ENCODE measurements around the gene SAFB2. TPM values are rescaled to one million over a fixed set of nuclear protein-coding genes. Genes with fewer than 3 reads are reported as not detected.

The SAFB2 gene
- total RNA-seq, 4 donors from 2014 or later: 64.0 to 283 (median 124) TPM

- in situ Hi-C loops (cut with MboI; ENCODE audit: low pct_ligation_motif_present in 1 of 4, low pct_unique_long_range_greater_than_20kb in 1 of 4, low sequenced_read_pairs in 3 of 4) (no loop called here), intact Hi-C loops (cut with DNase I; ENCODE audit: low total_unique reads) (no loop called here)
- no peaks in the 10 kb centered on the region for H3K27me3 ChIP-seq
- peaks cover 0 to 86% (median 44%) of the 10 kb centered on the region in 4 donors for H3K36me3 ChIP-seq
- no peak overlapping the region for H3K4me3 ChIP-seq
- TF ChIP-seq POLR2A (IDR thresholded peaks at IDR 0.05) (no peak), EP300 (IDR thresholded peaks at IDR 0.05; ENCODE audit: low read depth) (no peak), CTCF (IDR thresholded peaks at IDR 0.05) (no peak), POLR2AphosphoS5 (IDR thresholded peaks at IDR 0.05) (no peak)
- no peaks in the 10 kb centered on the region for H3K4me1 ChIP-seq
- no peaks in the 10 kb centered on the region for H3K9me3 ChIP-seq
- DNase-seq: no peak
- 92% methylated on average over 5 of the region's 5 CpGs; no CpG with 5 or more reads in 1 of the 2 donors for WGBS, 2 donors (ENCODE audit: low coverage in 1 of 2)
- no peak overlapping the region for H3K27ac ChIP-seq
These were observed 28.8 kb upstream of the SAFB2 start for GRCh38 chr19:5651361-5651760.

- H3K9me3 ChIP-seq: no peaks in the 10 kb centered on the region
- 93 to 95% methylated on average over 4 to 11 of the region's 11 CpGs for WGBS, 2 donors (ENCODE audit: low coverage in 1 of 2)
- DNase-seq: no peak
- H3K4me3 ChIP-seq: no peak overlapping the region
- intact Hi-C loops (cut with DNase I; ENCODE audit: low total_unique reads) (no loop called here), in situ Hi-C loops (cut with MboI; ENCODE audit: low pct_ligation_motif_present in 1 of 4, low pct_unique_long_range_greater_than_20kb in 1 of 4, low sequenced_read_pairs in 3 of 4) (no loop called here)
- H3K36me3 ChIP-seq: peaks cover 0 to 84% (median 44%) of the 10 kb centered on the region in 4 donors
- H3K4me1 ChIP-seq: no peaks in the 10 kb centered on the region
- TF ChIP-seq POLR2A (IDR thresholded peaks at IDR 0.05): no peak
- no peak for TF ChIP-seq EP300 (IDR thresholded peaks at IDR 0.05; ENCODE audit: low read depth)
- no peak for TF ChIP-seq CTCF (IDR thresholded peaks at IDR 0.05)
- TF ChIP-seq POLR2AphosphoS5 (IDR thresholded peaks at IDR 0.05): no peak
- H3K27ac ChIP-seq: no peak overlapping the region
- no peaks in the 10 kb centered on the region for H3K27me3 ChIP-seq
These were observed 25.9 kb upstream of the SAFB2 start for GRCh38 chr19:5648464-5648863.

- TF ChIP-seq POLR2A (IDR thresholded peaks at IDR 0.05) (no peak), EP300 (IDR thresholded peaks at IDR 0.05; ENCODE audit: low read depth) (no peak), CTCF (IDR thresholded peaks at IDR 0.05) (no peak), POLR2AphosphoS5 (IDR thresholded peaks at IDR 0.05) (no peak)
- 80 to 88% methylated on average over 1 to 4 of the region's 4 CpGs for WGBS, 2 donors (ENCODE audit: low coverage in 1 of 2)
- no peaks in the 10 kb centered on the region for H3K9me3 ChIP-seq
- intact Hi-C loops (cut with DNase I; ENCODE audit: low total_unique reads) (no loop called here), in situ Hi-C loops (cut with MboI; ENCODE audit: low pct_ligation_motif_present in 1 of 4, low pct_unique_long_range_greater_than_20kb in 1 of 4, low sequenced_read_pairs in 3 of 4) (no loop called here)
- no peaks in the 10 kb centered on the region for H3K4me1 ChIP-seq
- no peak overlapping the region for H3K4me3 ChIP-seq
- no peak overlapping the region for H3K27ac ChIP-seq
- peaks cover 0 to 81% (median 40%) of the 10 kb centered on the region in 4 donors for H3K36me3 ChIP-seq
- no peaks in the 10 kb centered on the region for H3K27me3 ChIP-seq
- no peak for DNase-seq
These were observed 24.1 kb upstream of the SAFB2 start for GRCh38 chr19:5646703-5647102.

DNA sequence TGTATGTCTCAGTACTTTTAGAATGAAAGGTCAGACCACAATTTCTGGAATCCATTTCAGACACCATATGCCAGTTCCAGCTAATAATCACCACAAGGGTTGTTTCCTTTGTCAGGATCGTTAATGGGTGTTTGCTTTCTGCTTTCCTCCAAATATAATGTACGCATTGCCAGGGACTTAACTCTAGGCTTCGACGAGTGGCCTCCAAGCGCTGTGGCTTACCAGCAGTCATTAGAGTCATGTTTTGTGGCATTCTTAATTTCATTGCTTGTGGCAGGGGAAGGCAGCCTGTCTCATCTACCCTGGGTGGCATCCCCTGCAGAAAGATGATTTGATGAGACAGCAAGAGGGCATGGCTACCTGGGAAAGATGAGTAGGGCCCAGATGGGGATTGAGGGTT is 22.8 kb upstream of the SAFB2 start:
- in situ Hi-C loops (cut with MboI; ENCODE audit: low pct_ligation_motif_present in 1 of 4, low pct_unique_long_range_greater_than_20kb in 1 of 4, low sequenced_read_pairs in 3 of 4) (no loop called here), intact Hi-C loops (cut with DNase I; ENCODE audit: low total_unique reads) (no loop called here)
- DNase-seq: no peak
- peaks cover 0 to 74% (median 34%) of the 10 kb centered on the region in 4 donors for H3K36me3 ChIP-seq
- 75 to 87% methylated on average over 2 to 5 of the region's 5 CpGs for WGBS, 2 donors (ENCODE audit: low coverage in 1 of 2)
- H3K4me1 ChIP-seq: no peaks in the 10 kb centered on the region
- no peaks in the 10 kb centered on the region for H3K27me3 ChIP-seq
- H3K9me3 ChIP-seq: no peaks in the 10 kb centered on the region
- H3K27ac ChIP-seq: no peak overlapping the region
- no peak overlapping the region for H3K4me3 ChIP-seq
- TF ChIP-seq POLR2AphosphoS5 (IDR thresholded peaks at IDR 0.05) (no peak), POLR2A (IDR thresholded peaks at IDR 0.05) (no peak), CTCF (IDR thresholded peaks at IDR 0.05) (no peak), EP300 (IDR thresholded peaks at IDR 0.05; ENCODE audit: low read depth) (no peak)
